Activated T-cell treated with anti-CD3 and anti-CD28 coated beads, Interleukin-2, amount 50 U/mL, for 72 hours (primary cell): ENCODE measurements around the gene MYT1. TPM values are rescaled to one million over a fixed set of nuclear protein-coding genes. Genes with fewer than 3 reads are reported as not detected.

ENCODE experiments used
- ATAC-seq, 2 donors: fragments of 150-1000 bp; cut with Tn5 transposase; replicated peaks in 1 of 2; 2 replicates each; pipeline ENCODE4 v1.10.0; 2021; ENCODE audit warnings: moderate library complexity in 2 of 2, mild to moderate bottlenecking in 1 of 2
- DNase-seq, 2 donors: peaks; one replicate each; pipeline ENCODE4 v3.0.0; 2021 to 2022; ENCODE audit warnings: mixed read lengths in 1 of 2
- H3K27ac Mint-ChIP-seq: one replicate; pipeline ENCODE4 v1.8.0; 2022; ENCODE audit warnings: mild to moderate bottlenecking, moderate library complexity, mixed read lengths
- H3K27me3 Mint-ChIP-seq: one replicate; pipeline ENCODE4 v1.8.0; 2022; ENCODE audit warnings: low read depth, mixed read lengths
- H3K36me3 Mint-ChIP-seq, 2 donors: one replicate each; pipeline ENCODE4 v1.8.0; 2022; ENCODE audit warnings: mixed read lengths in 2 of 2, mild to moderate bottlenecking in 1 of 2; ENCODE audit not compliant: insufficient read depth in 2 of 2
- H3K4me1 Mint-ChIP-seq: one replicate; pipeline ENCODE4 v1.8.0; 2022; ENCODE audit warnings: low read depth, mixed read lengths
- H3K4me3 Mint-ChIP-seq, 2 donors: one replicate each; pipeline ENCODE4 v1.8.0; 2022; ENCODE audit warnings: mild to moderate bottlenecking in 2 of 2, mixed read lengths in 2 of 2, moderate library complexity in 2 of 2
- H3K9me3 Mint-ChIP-seq, 2 donors: one replicate each; pipeline ENCODE4 v1.8.0; 2022; ENCODE audit warnings: mixed read lengths in 2 of 2
- total RNA-seq, 2 donors: library from RNA; stranded (reverse); gene quantifications; one replicate each; pipeline ENCODE4 v1.2.3, GENCODE V29; 2022

Gene MYT1
- total RNA-seq, 2 donors from 2014 or later = 0.12 to 0.23 TPM

GRCh38 chr20:64201653-64202052 is 37.4 kb downstream of the MYT1 start:
- ATAC-seq (no peak), DNase-seq (no peak)
- no peaks in the 10 kb centered on the region for H3K36me3 Mint-ChIP-seq
- no peaks in the 10 kb centered on the region for H3K4me1 Mint-ChIP-seq
- H3K27me3 Mint-ChIP-seq = peaks cover 8% of the 10 kb centered on the region
- no peak overlapping the region for H3K4me3 Mint-ChIP-seq
- H3K27ac Mint-ChIP-seq = no peak overlapping the region
- no peaks in the 10 kb centered on the region for H3K9me3 Mint-ChIP-seq

GRCh38 chr20:64203037-64203777 is 39.0 kb downstream of the MYT1 start:
- H3K27ac Mint-ChIP-seq = no peak overlapping the region
- H3K4me1 Mint-ChIP-seq = no peaks in the 10 kb centered on the region
- H3K9me3 Mint-ChIP-seq = no peaks in the 10 kb centered on the region
- no peaks in the 10 kb centered on the region for H3K36me3 Mint-ChIP-seq
- peaks cover 8% of the 10 kb centered on the region for H3K27me3 Mint-ChIP-seq
- DNase-seq (no peak), ATAC-seq (no peak)
- no peak overlapping the region for H3K4me3 Mint-ChIP-seq

GRCh38 chr20:64205611-64206026 is 41.4 kb downstream of the MYT1 start:
- no peaks in the 10 kb centered on the region for H3K9me3 Mint-ChIP-seq
- no peak for DNase-seq
- no peak for ATAC-seq
- H3K27ac Mint-ChIP-seq = no peak overlapping the region
- no peak overlapping the region for H3K4me3 Mint-ChIP-seq
- H3K27me3 Mint-ChIP-seq = peaks cover 4% of the 10 kb centered on the region
- H3K36me3 Mint-ChIP-seq = no peaks in the 10 kb centered on the region
- H3K4me1 Mint-ChIP-seq = no peaks in the 10 kb centered on the region

- H3K36me3 Mint-ChIP-seq = no peaks in the 10 kb centered on the region
- H3K9me3 Mint-ChIP-seq = no peaks in the 10 kb centered on the region
- H3K27ac Mint-ChIP-seq = no peak overlapping the region
- ATAC-seq = no peak
- H3K4me3 Mint-ChIP-seq = no peak overlapping the region
- H3K27me3 Mint-ChIP-seq = no peaks in the 10 kb centered on the region
- DNase-seq = no peak
- H3K4me1 Mint-ChIP-seq = no peaks in the 10 kb centered on the region
Measured at GRCh38 chr20:64206614-64207013, 42.4 kb downstream of the MYT1 start.

GRCh38 chr20:64207641-64208590 is 43.7 kb downstream of the MYT1 start:
- Mint-ChIP-seq H3K4me1 (no peaks in the 10 kb centered on the region), H3K27me3 (no peaks in the 10 kb centered on the region), H3K27ac (no peak overlapping the region), H3K36me3 (no peaks in the 10 kb centered on the region), H3K9me3 (no peaks in the 10 kb centered on the region), H3K4me3 (no peak overlapping the region)
- DNase-seq = no peak
- ATAC-seq = no peak

GRCh38 chr20:64209148-64209547 is 44.9 kb downstream of the MYT1 start:
- no peaks in the 10 kb centered on the region for H3K27me3 Mint-ChIP-seq
- H3K4me1 Mint-ChIP-seq = no peaks in the 10 kb centered on the region
- no peak for DNase-seq
- no peaks in the 10 kb centered on the region for H3K9me3 Mint-ChIP-seq
- ATAC-seq = no peak
- no peak overlapping the region for H3K4me3 Mint-ChIP-seq
- no peak overlapping the region for H3K27ac Mint-ChIP-seq
- no peaks in the 10 kb centered on the region for H3K36me3 Mint-ChIP-seq

- no peak overlapping the region for H3K27ac Mint-ChIP-seq
- no peaks in the 10 kb centered on the region for H3K27me3 Mint-ChIP-seq
Measured at GRCh38 chr20:64210656-64211369, 46.6 kb downstream of the MYT1 start.

GRCh38 chr20:64211874-64212658 is 47.8 kb downstream of the MYT1 start:
- no peak for ATAC-seq
- no peaks in the 10 kb centered on the region for H3K27me3 Mint-ChIP-seq
- no peak overlapping the region for H3K27ac Mint-ChIP-seq
- no peak overlapping the region for H3K4me3 Mint-ChIP-seq
- H3K4me1 Mint-ChIP-seq = peaks cover 7% of the 10 kb centered on the region
- DNase-seq = no peak
- no peaks in the 10 kb centered on the region for H3K9me3 Mint-ChIP-seq
- no peaks in the 10 kb centered on the region for H3K36me3 Mint-ChIP-seq

More at GRCh38 chr20:64210656-64211369, 46.6 kb downstream of the MYT1 start:
- H3K4me3 Mint-ChIP-seq = no peak overlapping the region
- no peaks in the 10 kb centered on the region for H3K36me3 Mint-ChIP-seq
- no peak for DNase-seq
- ATAC-seq = no peak
- H3K4me1 Mint-ChIP-seq = peaks cover 7% of the 10 kb centered on the region
- no peaks in the 10 kb centered on the region for H3K9me3 Mint-ChIP-seq

- peaks cover 7% of the 10 kb centered on the region for H3K4me1 Mint-ChIP-seq
- no peaks in the 10 kb centered on the region for H3K36me3 Mint-ChIP-seq
- no peak overlapping the region for H3K4me3 Mint-ChIP-seq
- DNase-seq (no peak), ATAC-seq (no peak)
- no peaks in the 10 kb centered on the region for H3K27me3 Mint-ChIP-seq
- H3K27ac Mint-ChIP-seq = no peak overlapping the region
- H3K9me3 Mint-ChIP-seq = no peaks in the 10 kb centered on the region
Measured at GRCh38 chr20:64212755-64213154, 48.5 kb downstream of the MYT1 start.

- no peak overlapping the region for H3K27ac Mint-ChIP-seq
- DNase-seq (no peak), ATAC-seq (no peak)
- H3K9me3 Mint-ChIP-seq = no peaks in the 10 kb centered on the region
- H3K36me3 Mint-ChIP-seq = no peaks in the 10 kb centered on the region
- H3K4me3 Mint-ChIP-seq = no peak overlapping the region
- H3K4me1 Mint-ChIP-seq = peaks cover 7% of the 10 kb centered on the region
- no peaks in the 10 kb centered on the region for H3K27me3 Mint-ChIP-seq
Measured at GRCh38 chr20:64214113-64214512, 49.9 kb downstream of the MYT1 start.

- DNase-seq = no peak
- Mint-ChIP-seq H3K27me3 (no peaks in the 10 kb centered on the region), H3K4me3 (no peak overlapping the region)
Measured at GRCh38 chr20:64214952-64215351, 50.7 kb downstream of the MYT1 start.

GRCh38 chr20:64216036-64216435 is 51.8 kb downstream of the MYT1 start:
- DNase-seq (no peak), ATAC-seq (no peak)
- Mint-ChIP-seq H3K4me1 (peaks cover 7% of the 10 kb centered on the region), H3K36me3 (no peaks in the 10 kb centered on the region), H3K9me3 (no peaks in the 10 kb centered on the region), H3K27ac (no peak overlapping the region), H3K27me3 (no peaks in the 10 kb centered on the region), H3K4me3 (no peak overlapping the region)

More at GRCh38 chr20:64214952-64215351, 50.7 kb downstream of the MYT1 start:
- H3K27ac Mint-ChIP-seq = no peak overlapping the region
- ATAC-seq = no peak
- H3K4me1 Mint-ChIP-seq = peaks cover 7% of the 10 kb centered on the region
- no peaks in the 10 kb centered on the region for H3K9me3 Mint-ChIP-seq
- no peaks in the 10 kb centered on the region for H3K36me3 Mint-ChIP-seq
